GM12865 (cell line): ENCODE data around the gene MAN1A2.

ENCODE experiments used
- DNase-seq: peaks from one replicate; pipeline ENCODE4 v3.0.0; 2010; ENCODE audit warnings: low read depth
- H3K4me3 ChIP-seq: 2 replicates; pipeline ENCODE4 v1.5.1; 2011; ENCODE audit warnings: mild to moderate bottlenecking, low read depth, low read length, control low read depth
- TF ChIP-seq, protein P1 (sequence below): IDR thresholded peaks from 2 replicates; pipeline ENCODE4 v1.5.1; 2011; ENCODE audit warnings: low read length, control low read depth, low read depth, inconsistent platforms; ENCODE audit not compliant: insufficient read depth; ENCODE audit errors: missing control alignments

MAN1A2 gene

DNA sequence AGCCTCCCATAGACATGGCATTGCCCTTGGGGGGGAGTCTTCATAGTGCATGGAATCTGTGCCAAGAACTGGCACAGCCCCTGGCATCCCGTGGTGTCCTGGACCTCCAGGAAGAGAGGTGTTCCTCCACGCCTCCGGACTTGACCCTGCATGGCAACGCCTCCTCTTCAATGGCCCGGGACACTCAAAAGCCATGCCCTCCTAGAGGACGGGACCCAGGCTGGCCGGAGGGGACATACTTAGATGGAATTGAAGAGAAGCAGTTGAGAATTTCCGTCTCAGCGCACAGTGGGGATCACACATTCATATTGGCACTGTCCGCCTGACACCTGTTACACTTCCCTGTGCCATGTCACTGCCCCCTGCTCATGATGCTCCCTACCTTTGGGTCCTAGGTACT lies 200.2 kb downstream of the MAN1A2 start:
- DNase-seq, result no peak
- TF ChIP-seq, protein P1, sequence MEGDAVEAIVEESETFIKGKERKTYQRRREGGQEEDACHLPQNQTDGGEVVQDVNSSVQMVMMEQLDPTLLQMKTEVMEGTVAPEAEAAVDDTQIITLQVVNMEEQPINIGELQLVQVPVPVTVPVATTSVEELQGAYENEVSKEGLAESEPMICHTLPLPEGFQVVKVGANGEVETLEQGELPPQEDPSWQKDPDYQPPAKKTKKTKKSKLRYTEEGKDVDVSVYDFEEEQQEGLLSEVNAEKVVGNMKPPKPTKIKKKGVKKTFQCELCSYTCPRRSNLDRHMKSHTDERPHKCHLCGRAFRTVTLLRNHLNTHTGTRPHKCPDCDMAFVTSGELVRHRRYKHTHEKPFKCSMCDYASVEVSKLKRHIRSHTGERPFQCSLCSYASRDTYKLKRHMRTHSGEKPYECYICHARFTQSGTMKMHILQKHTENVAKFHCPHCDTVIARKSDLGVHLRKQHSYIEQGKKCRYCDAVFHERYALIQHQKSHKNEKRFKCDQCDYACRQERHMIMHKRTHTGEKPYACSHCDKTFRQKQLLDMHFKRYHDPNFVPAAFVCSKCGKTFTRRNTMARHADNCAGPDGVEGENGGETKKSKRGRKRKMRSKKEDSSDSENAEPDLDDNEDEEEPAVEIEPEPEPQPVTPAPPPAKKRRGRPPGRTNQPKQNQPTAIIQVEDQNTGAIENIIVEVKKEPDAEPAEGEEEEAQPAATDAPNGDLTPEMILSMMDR, result no peak
- no peak overlapping the region for H3K4me3 ChIP-seq

DNA sequence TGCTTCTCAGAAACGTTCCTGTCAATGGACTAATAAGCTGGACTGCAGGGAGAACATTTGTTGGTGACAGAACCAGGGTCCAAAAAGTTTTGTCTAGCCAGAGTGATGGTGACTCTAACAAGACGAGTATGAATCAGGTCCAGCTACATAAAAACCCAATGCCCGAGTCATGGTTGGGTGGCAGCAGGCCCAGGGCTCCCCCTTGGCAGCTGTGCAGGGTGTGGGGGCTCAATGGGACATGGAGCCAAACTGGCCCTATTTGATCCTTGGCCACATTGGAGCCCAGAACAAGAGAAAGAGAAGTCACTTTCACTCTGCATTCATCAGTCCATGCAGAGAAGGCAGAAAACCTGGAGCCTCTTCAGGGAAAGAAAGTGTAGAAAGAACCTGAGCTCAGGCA lies 200.7 kb downstream of the MAN1A2 start:
- TF ChIP-seq, protein P1, result no peak
- DNase-seq, result no peak
- H3K4me3 ChIP-seq, result no peak overlapping the region

DNA sequence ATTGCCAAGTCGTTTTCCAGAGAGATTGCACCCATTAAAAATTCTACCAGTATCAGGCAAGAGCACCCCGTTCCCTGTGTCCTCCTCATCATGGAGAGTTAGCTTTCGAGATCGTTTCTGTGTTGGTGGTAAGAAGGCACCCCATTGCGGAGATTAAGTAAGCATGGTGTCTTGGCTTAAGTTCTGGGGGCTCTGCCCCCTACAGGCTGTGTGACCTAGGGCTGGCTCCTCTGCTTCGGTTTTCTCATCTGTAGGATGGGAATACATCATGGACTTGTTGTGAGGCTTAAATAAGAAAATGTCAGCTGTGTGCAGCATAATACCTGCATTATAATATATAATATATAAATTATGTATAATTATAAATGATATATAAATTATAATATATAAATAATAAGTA lies 201.8 kb downstream of the MAN1A2 start:
- TF ChIP-seq, protein P1, result no peak
- no peak for DNase-seq
- H3K4me3 ChIP-seq, result no peak overlapping the region

DNA sequence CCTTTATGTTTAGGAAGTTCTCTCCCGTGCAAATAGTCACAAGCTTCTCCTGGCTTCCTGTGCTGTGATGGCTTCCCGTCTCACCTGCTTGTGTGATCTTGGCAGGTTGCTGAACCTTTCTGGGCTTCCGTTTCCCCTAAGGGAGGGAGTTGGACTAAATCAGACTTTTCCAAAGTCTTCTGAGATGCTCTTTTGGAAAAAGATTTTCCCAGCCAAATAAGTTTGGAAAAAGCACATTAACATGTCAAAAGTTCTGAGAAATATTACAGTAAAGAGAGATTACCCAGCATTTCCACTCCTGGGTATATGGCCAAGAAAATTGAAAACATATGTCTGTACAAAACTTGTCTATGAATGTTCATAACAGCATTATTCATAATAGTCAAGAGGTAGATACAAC lies 202.6 kb downstream of the MAN1A2 start:
- H3K4me3 ChIP-seq, result no peak overlapping the region
- TF ChIP-seq, protein P1, result no peak
- DNase-seq, result no peak

DNA sequence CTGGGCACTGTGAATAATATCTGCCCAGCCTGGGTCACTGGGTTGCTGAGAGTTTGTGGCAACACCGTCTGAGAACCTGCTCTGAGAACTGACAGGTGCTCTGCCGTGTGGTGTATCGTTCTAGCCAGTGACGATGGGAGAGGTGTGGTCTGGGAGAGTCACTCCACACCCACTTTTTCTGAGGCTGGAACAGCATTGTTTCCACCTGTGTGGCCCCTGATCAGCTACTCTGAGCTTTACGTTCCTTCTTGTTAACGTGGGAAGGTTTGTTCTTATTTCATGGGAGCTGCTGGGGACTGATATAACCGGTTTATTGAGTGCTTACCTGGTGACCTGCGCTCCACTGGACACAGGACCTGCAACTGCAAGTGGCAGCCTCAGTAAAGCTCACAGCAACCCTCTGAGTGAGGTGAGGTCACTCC lies 203.8 kb downstream of the MAN1A2 start:
- DNase-seq, result no peak
- TF ChIP-seq, protein P1, result no peak
- no peak overlapping the region for H3K4me3 ChIP-seq

DNA sequence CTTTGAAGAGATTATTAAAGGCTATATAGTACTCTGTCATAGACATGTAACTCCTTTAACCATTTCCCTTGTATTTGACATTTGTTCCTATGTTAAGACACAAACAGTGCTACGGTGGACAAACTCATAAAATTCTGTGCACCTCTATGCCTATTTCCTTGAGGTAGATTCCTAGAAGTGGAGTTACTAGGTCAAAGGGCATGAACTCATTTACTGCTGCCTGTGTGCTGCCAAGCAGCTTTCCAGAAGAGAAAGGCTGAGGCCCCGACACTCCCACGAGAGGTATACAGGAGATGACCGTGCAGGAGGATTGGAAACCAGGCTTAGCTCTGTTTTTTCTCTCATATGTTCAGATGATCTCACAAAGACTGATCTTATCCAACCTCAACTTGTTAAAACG lies 204.2 kb downstream of the MAN1A2 start:
- DNase-seq, result no peak
- TF ChIP-seq, protein P1, result no peak
- no peak overlapping the region for H3K4me3 ChIP-seq

DNA sequence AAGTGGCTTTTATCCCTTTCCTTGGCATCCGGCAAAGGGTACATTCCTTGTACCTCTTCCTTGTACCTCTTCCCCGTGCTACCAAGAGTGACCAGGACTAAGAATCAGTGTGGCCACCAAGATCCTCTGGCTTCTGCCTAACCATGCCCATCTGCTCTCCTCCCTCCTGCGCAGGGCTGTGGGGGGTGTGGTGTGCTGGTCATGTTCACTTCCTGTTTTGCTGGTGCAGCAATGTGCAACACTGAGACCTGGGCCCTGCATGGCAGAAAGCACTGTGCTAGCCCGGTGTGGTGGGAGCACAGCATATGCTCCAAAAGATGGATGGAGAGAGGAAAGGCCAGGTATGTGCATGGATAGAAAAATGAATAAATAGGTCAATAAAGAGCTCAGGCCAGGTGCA lies 205.3 kb downstream of the MAN1A2 start:
- H3K4me3 ChIP-seq, result no peak overlapping the region
- DNase-seq, result no peak
- TF ChIP-seq, protein P1, result no peak
